ENCODE data around the gene SLC29A4. TPM values are rescaled to one million over a fixed set of nuclear protein-coding genes. Genes with fewer than 3 reads are reported as not detected.
"Not testable (repeated sequence)": the region's sequence is repeated elsewhere in the genome, so short reads cannot be mapped to it uniquely, and the experiment has no call there.

The SLC29A4 gene
- total RNA-seq, 1 experiment from 2014 or later, result 27.7 TPM

- Histone ChIP-seq H3K9me3 (ENCODE audit: low read depth, low read length, poor library complexity, severe bottlenecking) (no peaks in the 10 kb centered on the region), H3K27ac (ENCODE audit: low read depth, low read length, poor library complexity, severe bottlenecking) (no peak overlapping the region), H3K4me1 (ENCODE audit: insufficient read depth, low read length, poor library complexity, severe bottlenecking) (no peaks in the 10 kb centered on the region), H3K4me3 (ENCODE audit: low read depth, low read length, poor library complexity, severe bottlenecking) (no peak overlapping the region), H3K27me3 (replicated peaks; ENCODE audit: insufficient read depth, low read depth, low read length, poor library complexity) (no peaks in the 10 kb centered on the region), H3K36me3 (ENCODE audit: insufficient read depth, low read length, poor library complexity, severe bottlenecking) (no peaks in the 10 kb centered on the region)
- intact Hi-C loops (cut with micrococcal nuclease; ENCODE audit: unreplicated experiment), result no loop called here
- BruUV-seq (replicated peaks), result no TSS peak
- CTCF ChIA-PET, result no interaction called here
- TF ChIP-seq EZH2 (IDR thresholded peaks at IDR 0.05; ENCODE audit: borderline replicate concordance, low read depth, low read length, poor library complexity, severe bottlenecking), result no peak
- TF ChIP-seq CTCF (conservative IDR thresholded peaks at IDR 0.05; ENCODE audit: low read depth, low read length), result no peak
- POLR2A ChIA-PET (ENCODE audit: low non-redundant PET), result interaction anchor here (0.6 kb wide), 1 partner anchor 89 kb away, joined by 8 read pairs; no protein-coding TSS in a partner anchor
- DNase-seq (ENCODE audit: low spot score), result no peak
These were observed 12.0 kb upstream of the SLC29A4 start for GRCh38 chr7:5270788-5271187.

GRCh38 chr7:5273831-5274405, 8.8 kb upstream of the SLC29A4 start:
- DNase-seq (ENCODE audit: low spot score); H3K4me3 ChIP-seq (ENCODE audit: low read depth, low read length, poor library complexity, severe bottlenecking); H3K4me1 ChIP-seq (ENCODE audit: insufficient read depth, low read length, poor library complexity, severe bottlenecking); H3K36me3 ChIP-seq (ENCODE audit: insufficient read depth, low read length, poor library complexity, severe bottlenecking); H3K27me3 ChIP-seq (replicated peaks; ENCODE audit: insufficient read depth, low read depth, low read length, poor library complexity); CTCF ChIA-PET; H3K27ac ChIP-seq (ENCODE audit: low read depth, low read length, poor library complexity, severe bottlenecking); POLR2A ChIA-PET (ENCODE audit: low non-redundant PET); H3K9me3 ChIP-seq (ENCODE audit: low read depth, low read length, poor library complexity, severe bottlenecking); intact Hi-C loops (cut with micrococcal nuclease; ENCODE audit: unreplicated experiment); BruUV-seq (replicated peaks): not testable (repeated sequence)

GRCh38 chr7:5274441-5274840, 8.3 kb upstream of the SLC29A4 start:
- no peak overlapping the region for H3K4me3 ChIP-seq (ENCODE audit: low read depth, low read length, poor library complexity, severe bottlenecking)
- ChIA-PET CTCF (interaction anchor here (0.6 kb wide), 1 partner anchor 946 kb away, joined by 7 read pairs; no protein-coding TSS in a partner anchor), POLR2A (ENCODE audit: low non-redundant PET) (no interaction called here)
- TF ChIP-seq CTCF (conservative IDR thresholded peaks at IDR 0.05; ENCODE audit: low read depth, low read length) (no peak), EZH2 (IDR thresholded peaks at IDR 0.05; ENCODE audit: borderline replicate concordance, low read depth, low read length, poor library complexity, severe bottlenecking) (no peak)
- BruUV-seq (replicated peaks), result no TSS peak
- intact Hi-C loops (cut with micrococcal nuclease; ENCODE audit: unreplicated experiment), result no loop called here
- DNase-seq (ENCODE audit: low spot score), result no peak
- no peaks in the 10 kb centered on the region for H3K9me3 ChIP-seq (ENCODE audit: low read depth, low read length, poor library complexity, severe bottlenecking)
- H3K4me1 ChIP-seq (ENCODE audit: insufficient read depth, low read length, poor library complexity, severe bottlenecking), result no peaks in the 10 kb centered on the region
- no peak overlapping the region for H3K27ac ChIP-seq (ENCODE audit: low read depth, low read length, poor library complexity, severe bottlenecking)
- no peaks in the 10 kb centered on the region for H3K36me3 ChIP-seq (ENCODE audit: insufficient read depth, low read length, poor library complexity, severe bottlenecking)
- no peaks in the 10 kb centered on the region for H3K27me3 ChIP-seq (replicated peaks; ENCODE audit: insufficient read depth, low read depth, low read length, poor library complexity)

GRCh38 chr7:5274985-5275431, 7.7 kb upstream of the SLC29A4 start:
- H3K27ac ChIP-seq (ENCODE audit: low read depth, low read length, poor library complexity, severe bottlenecking); POLR2A ChIA-PET (ENCODE audit: low non-redundant PET); H3K9me3 ChIP-seq (ENCODE audit: low read depth, low read length, poor library complexity, severe bottlenecking); H3K36me3 ChIP-seq (ENCODE audit: insufficient read depth, low read length, poor library complexity, severe bottlenecking); DNase-seq (ENCODE audit: low spot score); BruUV-seq (replicated peaks); H3K4me3 ChIP-seq (ENCODE audit: low read depth, low read length, poor library complexity, severe bottlenecking); H3K4me1 ChIP-seq (ENCODE audit: insufficient read depth, low read length, poor library complexity, severe bottlenecking); H3K27me3 ChIP-seq (replicated peaks; ENCODE audit: insufficient read depth, low read depth, low read length, poor library complexity); intact Hi-C loops (cut with micrococcal nuclease; ENCODE audit: unreplicated experiment): not testable (repeated sequence)
- CTCF ChIA-PET, result interaction anchor here (0.6 kb wide), 1 partner anchor 946 kb away, joined by 7 read pairs; no protein-coding TSS in a partner anchor

- H3K4me1 ChIP-seq (ENCODE audit: insufficient read depth, low read length, poor library complexity, severe bottlenecking); H3K36me3 ChIP-seq (ENCODE audit: insufficient read depth, low read length, poor library complexity, severe bottlenecking); intact Hi-C loops (cut with micrococcal nuclease; ENCODE audit: unreplicated experiment); CTCF ChIA-PET; H3K9me3 ChIP-seq (ENCODE audit: low read depth, low read length, poor library complexity, severe bottlenecking); H3K27ac ChIP-seq (ENCODE audit: low read depth, low read length, poor library complexity, severe bottlenecking); DNase-seq (ENCODE audit: low spot score); H3K27me3 ChIP-seq (replicated peaks; ENCODE audit: insufficient read depth, low read depth, low read length, poor library complexity); BruUV-seq (replicated peaks); POLR2A ChIA-PET (ENCODE audit: low non-redundant PET); H3K4me3 ChIP-seq (ENCODE audit: low read depth, low read length, poor library complexity, severe bottlenecking): not testable (repeated sequence)
These were observed 7.2 kb upstream of the SLC29A4 start for GRCh38 chr7:5275510-5275909.

- not testable (repeated sequence) for H3K27me3 ChIP-seq (replicated peaks; ENCODE audit: insufficient read depth, low read depth, low read length, poor library complexity)
These were observed 6.6 kb upstream of the SLC29A4 start for GRCh38 chr7:5276123-5276522.

More at GRCh38 chr7:5276123-5276522, 6.6 kb upstream of the SLC29A4 start:
- DNase-seq (ENCODE audit: low spot score); H3K4me3 ChIP-seq (ENCODE audit: low read depth, low read length, poor library complexity, severe bottlenecking); H3K36me3 ChIP-seq (ENCODE audit: insufficient read depth, low read length, poor library complexity, severe bottlenecking); POLR2A ChIA-PET (ENCODE audit: low non-redundant PET); BruUV-seq (replicated peaks); H3K27ac ChIP-seq (ENCODE audit: low read depth, low read length, poor library complexity, severe bottlenecking); intact Hi-C loops (cut with micrococcal nuclease; ENCODE audit: unreplicated experiment); CTCF ChIA-PET; H3K4me1 ChIP-seq (ENCODE audit: insufficient read depth, low read length, poor library complexity, severe bottlenecking); H3K9me3 ChIP-seq (ENCODE audit: low read depth, low read length, poor library complexity, severe bottlenecking): not testable (repeated sequence)

Data from A673 (cell line).